Effector memory CD4-positive, alpha-beta T cell (primary cell): ENCODE results near the gene KIF26A.

Experiments used
- DNase-seq, 3 donors: peaks; one replicate each; pipeline ENCODE4 v3.0.0-alpha.2; 2020
- H3K27ac ChIP-seq: 2 replicates; pipeline ENCODE4 v1.7.0; 2013; ENCODE audit warnings: mild to moderate bottlenecking, low read length, moderate library complexity; ENCODE audit not compliant: insufficient read depth, poor library complexity, severe bottlenecking
- H3K27me3 ChIP-seq: replicated peaks from 2 replicates; pipeline ENCODE4 v1.7.0; 2013; ENCODE audit warnings: mild to moderate bottlenecking, low read length; ENCODE audit not compliant: insufficient read depth, control insufficient read depth, poor library complexity, severe bottlenecking
- H3K36me3 ChIP-seq: 2 replicates; pipeline ENCODE4 v1.7.0; 2013; ENCODE audit warnings: mild to moderate bottlenecking, low read length, moderate library complexity; ENCODE audit not compliant: control insufficient read depth, insufficient read depth
- H3K4me1 ChIP-seq: 2 replicates; pipeline ENCODE4 v1.7.0; 2013; ENCODE audit warnings: low read length, mild to moderate bottlenecking; ENCODE audit not compliant: control insufficient read depth, insufficient read depth, poor library complexity, severe bottlenecking
- H3K4me3 ChIP-seq: 2 replicates; pipeline ENCODE4 v1.7.0; 2013; ENCODE audit warnings: low read length, low read depth, mild to moderate bottlenecking; ENCODE audit not compliant: insufficient read depth, poor library complexity, severe bottlenecking
- H3K9me3 ChIP-seq: 2 replicates; pipeline ENCODE4 v1.7.0; 2013; ENCODE audit warnings: mild to moderate bottlenecking, low read length, moderate library complexity; ENCODE audit not compliant: control insufficient read depth

KIF26A gene

DNA sequence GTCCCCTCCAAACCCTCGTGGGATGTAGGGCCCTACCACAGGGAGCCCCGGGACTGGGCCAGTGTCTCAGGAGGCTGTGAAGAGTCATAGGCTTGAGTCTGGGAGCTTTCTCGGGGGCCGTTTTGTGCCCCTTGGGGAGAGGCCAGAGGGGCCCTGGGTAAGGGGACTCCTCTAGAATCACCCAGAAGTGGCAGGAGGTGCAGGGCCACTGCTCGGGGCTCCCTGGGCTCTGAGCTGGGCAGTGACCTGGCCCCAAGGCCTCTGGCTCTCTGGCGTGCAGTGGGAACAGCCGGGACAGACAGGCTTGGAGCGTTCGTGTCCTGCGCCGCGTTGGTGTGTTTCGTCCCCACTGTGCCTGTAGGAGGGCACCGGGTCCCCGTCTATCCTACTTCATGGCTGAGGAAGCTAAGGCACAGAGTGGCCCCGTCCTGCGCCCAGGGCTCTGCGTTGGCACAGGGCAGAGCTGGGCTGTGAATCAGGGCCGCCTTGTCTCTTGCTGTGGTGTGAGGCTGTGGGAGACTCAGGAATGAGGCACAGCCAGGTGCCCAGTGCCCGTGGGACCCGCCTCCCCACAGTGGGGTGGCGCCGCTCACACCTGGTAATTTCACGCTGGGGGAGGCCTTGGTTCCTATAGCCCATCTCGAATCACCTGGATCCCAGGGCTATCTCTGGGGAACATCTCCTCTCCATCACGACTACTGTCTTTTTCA is 23.8 kb upstream of the KIF26A start:
- no peak overlapping the region for H3K27ac ChIP-seq
- H3K36me3 ChIP-seq = no peaks in the 10 kb centered on the region
- peaks cover 11% of the 10 kb centered on the region for H3K27me3 ChIP-seq
- H3K4me3 ChIP-seq = no peak overlapping the region
- DNase-seq = no peak
- no peaks in the 10 kb centered on the region for H3K9me3 ChIP-seq
- no peaks in the 10 kb centered on the region for H3K4me1 ChIP-seq

DNA sequence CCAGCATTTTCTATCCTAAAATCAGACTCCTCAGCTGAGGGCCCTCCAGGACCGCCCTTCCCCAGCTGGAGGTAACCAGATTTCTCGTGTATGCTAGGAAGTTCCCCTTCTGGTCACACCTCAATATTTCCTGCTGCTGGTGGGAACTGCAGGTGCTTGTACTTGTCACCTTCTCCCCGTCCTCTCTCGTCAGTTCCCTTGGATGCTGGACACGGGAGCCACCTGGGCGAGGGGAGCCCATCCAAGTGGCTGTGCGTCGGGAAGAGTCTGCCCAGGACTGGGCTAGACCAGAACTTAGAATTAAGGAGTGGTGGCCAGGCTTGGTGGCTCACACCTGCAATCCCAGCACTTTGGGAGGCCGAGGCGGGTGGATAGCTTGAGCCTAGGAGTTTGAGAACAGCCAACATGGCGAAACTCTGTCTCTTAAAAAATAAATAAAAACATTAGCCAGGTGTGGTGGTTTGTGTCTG is 23.2 kb upstream of the KIF26A start:
- H3K4me3 ChIP-seq = no peak overlapping the region
- H3K27me3 ChIP-seq = peaks cover 11% of the 10 kb centered on the region
- no peak for DNase-seq
- H3K27ac ChIP-seq = no peak overlapping the region
- no peaks in the 10 kb centered on the region for H3K36me3 ChIP-seq
- no peaks in the 10 kb centered on the region for H3K9me3 ChIP-seq
- H3K4me1 ChIP-seq = no peaks in the 10 kb centered on the region

DNA sequence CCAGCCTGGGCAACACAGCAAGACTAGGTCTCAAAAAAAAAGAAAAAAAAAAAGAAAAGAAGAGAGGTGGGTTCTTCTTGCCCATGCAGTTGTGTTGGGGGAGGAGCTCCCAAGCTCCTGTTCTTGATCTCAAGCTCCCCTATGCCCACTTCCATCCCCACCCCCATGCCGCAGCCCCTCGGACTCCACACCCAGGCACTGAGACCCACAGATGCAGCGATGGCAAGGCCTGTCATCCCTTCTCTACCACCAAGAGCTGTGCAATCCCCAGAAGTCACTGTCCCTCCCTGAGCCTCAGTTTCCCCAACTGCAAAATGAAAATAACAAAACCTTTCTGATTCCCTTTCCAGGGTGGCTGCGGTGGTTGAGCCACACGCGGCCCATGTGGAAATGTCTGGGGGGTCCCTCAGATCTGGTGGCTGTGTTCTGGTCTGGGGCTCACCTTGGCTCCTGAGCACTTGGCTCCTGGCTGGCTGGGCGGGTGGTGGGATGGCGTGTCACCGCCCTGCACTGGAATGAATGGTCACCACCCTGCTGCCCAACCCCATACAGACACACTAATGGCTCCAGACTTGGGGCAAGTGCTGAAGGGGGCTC is 22.6 kb upstream of the KIF26A start:
- DNase-seq = no peak
- H3K27me3 ChIP-seq = peaks cover 11% of the 10 kb centered on the region

DNA sequence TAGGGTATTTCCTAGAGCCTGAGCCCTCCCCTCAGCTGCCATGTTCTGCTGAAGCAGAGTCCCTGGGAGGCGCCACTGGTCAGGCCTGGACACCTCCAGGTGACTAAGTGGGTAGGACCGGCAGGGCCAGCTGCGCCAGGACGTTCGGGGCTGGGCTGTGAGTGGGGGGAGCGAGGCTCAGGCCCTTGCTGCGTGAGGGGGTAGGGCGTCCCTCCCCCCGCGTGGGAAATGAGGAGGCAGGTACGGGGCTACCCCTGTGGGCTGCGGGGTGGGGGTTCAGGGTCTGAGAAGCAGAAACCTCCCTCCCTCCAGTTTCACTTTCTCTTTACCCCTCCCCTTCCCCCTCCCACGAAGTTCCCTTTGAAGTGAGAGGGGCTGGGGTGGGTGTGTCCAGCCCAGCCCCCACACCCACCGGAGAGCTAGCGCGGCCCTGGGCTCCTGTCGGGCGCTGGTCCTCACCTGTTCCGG is 22.1 kb upstream of the KIF26A start:
- Histone ChIP-seq H3K27me3 (peaks cover 11% of the 10 kb centered on the region), H3K4me1 (no peaks in the 10 kb centered on the region), H3K27ac (no peak overlapping the region), H3K36me3 (no peaks in the 10 kb centered on the region), H3K9me3 (no peaks in the 10 kb centered on the region), H3K4me3 (peak overlapping the region; percentile 59)
- no peak for DNase-seq

More for the DNA sequence above, 22.6 kb upstream of the KIF26A start:
- Histone ChIP-seq H3K9me3 (no peaks in the 10 kb centered on the region), H3K27ac (no peak overlapping the region), H3K4me3 (peak overlapping the region; percentile 59), H3K4me1 (no peaks in the 10 kb centered on the region), H3K36me3 (no peaks in the 10 kb centered on the region)

DNA sequence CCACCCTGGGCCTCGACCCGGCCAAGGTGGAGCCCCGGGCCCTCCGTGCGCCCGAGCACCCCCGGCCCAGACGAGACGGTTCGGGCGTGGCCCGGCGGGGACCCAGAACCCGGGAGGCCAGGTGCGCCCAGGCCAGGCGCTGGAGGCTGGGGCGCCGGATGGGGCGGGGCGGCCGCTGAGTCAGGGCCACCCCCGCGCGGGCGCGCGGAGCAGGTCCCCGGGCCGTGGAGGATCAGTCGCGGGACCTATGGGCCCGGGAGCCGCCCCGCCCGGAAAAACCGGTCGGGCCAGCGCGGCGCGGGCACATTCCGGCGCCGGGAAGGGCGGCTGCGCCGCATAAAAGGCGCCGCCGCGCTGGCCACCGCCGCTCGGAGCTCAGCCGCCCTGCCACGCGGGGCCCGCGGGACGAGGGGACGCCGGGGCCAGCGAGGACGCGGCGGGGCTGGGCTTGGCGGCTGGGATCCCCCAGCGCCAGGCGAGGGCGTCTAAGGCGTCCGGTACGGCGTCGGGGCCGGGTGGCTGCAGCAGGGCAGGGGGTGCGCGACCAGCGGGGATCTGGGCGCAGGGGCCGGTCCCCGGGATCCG is 21.5 kb upstream of the KIF26A start:
- H3K27me3 ChIP-seq = peaks cover 11% of the 10 kb centered on the region
- H3K4me3 ChIP-seq = peak overlapping the region; percentile 59
- no peak overlapping the region for H3K27ac ChIP-seq

DNA sequence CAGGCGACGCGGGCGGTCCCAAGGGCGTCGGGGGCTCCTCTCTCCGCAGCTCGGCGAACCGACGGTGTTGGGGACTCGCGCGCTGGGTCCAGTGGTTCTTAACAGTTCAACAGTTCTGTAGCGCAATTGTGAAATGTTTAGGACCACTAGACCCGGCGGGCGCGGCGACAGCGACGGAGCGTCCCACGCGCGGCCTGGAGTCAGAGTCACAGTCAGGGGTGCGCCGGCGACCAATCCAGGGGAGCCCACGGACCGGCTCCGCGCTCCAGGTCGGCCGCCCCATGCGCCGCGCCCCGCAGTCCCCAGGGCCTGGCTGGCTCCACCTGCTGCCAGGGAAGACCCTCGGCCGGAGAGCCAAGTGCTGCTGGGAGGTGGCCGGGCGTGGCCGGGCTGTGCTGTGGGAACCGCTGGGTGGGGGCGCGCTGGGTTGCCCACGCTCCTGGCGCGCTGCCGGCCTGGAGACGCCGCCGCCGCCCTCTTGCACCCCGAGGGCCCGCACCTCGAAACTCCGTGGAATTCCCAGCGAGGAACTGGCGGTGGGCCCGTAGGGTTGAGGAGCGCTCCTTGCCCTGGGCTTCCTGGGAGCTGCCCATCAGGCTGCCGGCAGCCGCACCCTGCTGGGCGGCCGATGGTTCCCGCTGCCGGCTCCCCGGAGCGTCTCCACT is 20.9 kb upstream of the KIF26A start:
- H3K4me1 ChIP-seq = no peaks in the 10 kb centered on the region
- H3K27ac ChIP-seq = no peak overlapping the region
- H3K27me3 ChIP-seq = peaks cover 11% of the 10 kb centered on the region
- no peak for DNase-seq
- H3K9me3 ChIP-seq = no peaks in the 10 kb centered on the region
- no peaks in the 10 kb centered on the region for H3K36me3 ChIP-seq
- no peak overlapping the region for H3K4me3 ChIP-seq

More for the DNA sequence above, 21.5 kb upstream of the KIF26A start:
- Histone ChIP-seq H3K4me1 (no peaks in the 10 kb centered on the region), H3K36me3 (no peaks in the 10 kb centered on the region), H3K9me3 (no peaks in the 10 kb centered on the region)
- DNase-seq = no peak

DNA sequence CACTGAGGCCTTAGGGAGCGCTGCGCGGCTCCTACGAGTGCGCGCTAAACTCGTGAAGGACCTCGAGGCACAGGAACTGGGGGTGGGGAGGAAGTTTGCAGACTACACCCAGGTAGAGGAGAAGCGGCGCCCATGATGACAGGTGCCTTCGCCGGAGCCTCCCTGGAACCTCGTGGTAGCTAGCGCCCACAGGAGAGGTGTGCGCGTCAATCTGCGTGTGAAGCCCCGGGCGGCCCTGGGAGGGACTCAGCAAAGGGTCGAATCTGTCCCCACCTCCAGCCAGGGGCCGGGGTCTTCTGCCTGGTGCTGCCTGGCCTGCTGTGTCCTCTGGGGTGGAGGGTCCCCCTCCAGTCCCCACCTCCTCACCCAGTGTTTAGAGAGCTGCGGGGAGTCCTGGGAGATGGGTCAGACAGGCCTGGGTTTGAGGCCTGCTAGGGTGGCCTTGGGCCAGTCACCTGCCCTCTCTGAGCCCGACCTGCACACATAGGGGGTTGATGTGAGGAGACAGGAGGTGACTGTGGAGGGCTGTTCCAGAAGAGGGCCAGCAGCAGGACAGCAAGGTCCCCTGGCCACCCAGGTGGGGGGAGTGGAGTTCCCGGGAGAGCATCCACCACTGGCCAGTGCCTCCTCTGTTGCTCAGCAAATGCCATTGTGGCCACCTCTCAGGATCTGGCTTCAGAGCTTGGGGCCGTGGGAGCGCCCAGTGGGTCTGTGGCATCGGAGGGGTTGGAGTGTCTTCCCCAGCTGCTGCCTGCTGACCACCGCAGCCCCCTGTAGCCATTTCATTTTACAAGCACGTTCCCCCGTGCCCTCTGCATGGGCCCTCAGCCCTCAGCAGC is 20.2 kb upstream of the KIF26A start:
- H3K27me3 ChIP-seq = peaks cover 11% of the 10 kb centered on the region
- no peak for DNase-seq

DNA sequence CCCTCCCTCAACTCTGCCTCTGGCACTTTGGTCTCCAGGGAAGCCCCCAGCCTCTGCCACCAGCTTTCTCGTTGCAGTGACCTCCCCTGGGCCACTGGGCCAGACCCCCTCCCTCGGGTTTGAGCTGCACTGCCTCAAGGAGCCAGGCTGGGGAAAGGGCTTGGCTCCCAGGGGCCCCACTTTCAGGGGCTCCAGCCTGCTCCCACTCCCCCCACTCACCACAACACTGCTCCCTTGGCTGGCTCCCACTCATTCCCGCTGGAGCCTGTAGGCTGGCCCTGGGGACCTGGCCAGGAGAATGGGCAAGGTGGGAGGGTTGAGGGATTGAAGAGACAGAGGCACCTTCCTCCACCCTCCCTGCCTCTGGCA is 19.3 kb upstream of the KIF26A start:
- H3K27me3 ChIP-seq = peaks cover 11% of the 10 kb centered on the region
- H3K9me3 ChIP-seq = no peaks in the 10 kb centered on the region
- DNase-seq = no peak
- no peaks in the 10 kb centered on the region for H3K36me3 ChIP-seq
- no peaks in the 10 kb centered on the region for H3K4me1 ChIP-seq
- no peak overlapping the region for H3K4me3 ChIP-seq
- no peak overlapping the region for H3K27ac ChIP-seq

More for the DNA sequence above, 20.2 kb upstream of the KIF26A start:
- H3K4me1 ChIP-seq = no peaks in the 10 kb centered on the region
- no peaks in the 10 kb centered on the region for H3K9me3 ChIP-seq
- H3K36me3 ChIP-seq = no peaks in the 10 kb centered on the region
- no peak overlapping the region for H3K4me3 ChIP-seq
- H3K27ac ChIP-seq = no peak overlapping the region

DNA sequence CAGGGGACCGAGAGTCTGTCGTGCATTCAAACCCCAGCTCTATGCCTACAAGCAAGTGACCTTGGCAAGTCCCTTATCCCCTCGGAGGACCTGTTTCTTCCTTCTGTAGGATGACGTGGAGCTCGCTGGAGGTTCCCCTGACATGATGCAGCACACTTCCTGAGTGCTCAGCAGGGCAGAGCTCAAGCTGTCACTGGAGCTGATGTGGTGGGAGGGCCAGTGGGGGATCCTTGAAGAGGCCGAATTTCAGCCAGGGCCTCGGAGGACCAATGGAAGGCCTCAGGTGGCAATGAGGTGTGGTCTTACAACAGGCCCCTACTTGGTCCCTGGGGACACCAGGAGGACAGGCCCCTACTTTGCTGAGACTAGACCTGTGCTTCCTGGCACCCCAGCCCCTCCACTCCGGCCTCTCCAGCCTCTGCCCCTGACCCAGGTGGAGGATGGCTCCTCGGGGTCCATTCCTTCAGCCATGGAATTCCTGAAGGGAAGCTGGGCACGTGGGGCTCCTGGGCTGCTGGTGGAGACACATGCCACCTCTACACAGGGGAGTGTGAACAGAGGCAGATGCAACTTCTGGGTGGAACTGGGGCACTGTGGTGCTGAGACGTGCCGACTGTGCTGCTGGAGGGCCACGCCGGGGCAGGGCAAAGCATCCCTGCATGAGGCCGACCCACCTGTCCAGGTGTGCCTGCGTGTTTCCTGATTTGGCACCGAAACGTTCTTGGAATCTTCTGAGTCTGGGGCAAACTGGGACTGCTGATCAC is 18.7 kb upstream of the KIF26A start:
- Histone ChIP-seq H3K9me3 (no peaks in the 10 kb centered on the region), H3K27ac (no peak overlapping the region), H3K27me3 (peaks cover 11% of the 10 kb centered on the region), H3K4me1 (no peaks in the 10 kb centered on the region), H3K36me3 (no peaks in the 10 kb centered on the region), H3K4me3 (no peak overlapping the region)
- no peak for DNase-seq
